ENCODE data around the gene HDAC9.

GRCh38 chr7:18828994-18829857 lies 333.7 kb downstream of the HDAC9 start:
- TF ChIP-seq CTCF (IDR thresholded peaks at IDR 0.05; ENCODE audit: low read depth, low read length, poor library complexity, severe bottlenecking) (no peak), EZH2phosphoT487 (IDR thresholded peaks at IDR 0.05; ENCODE audit: borderline replicate concordance, low read length) (no peak)

Data from DOHH2 (cell line).